WERI-Rb-1 (cell line): ENCODE measurements around the gene CCDC88C.

Experiments
- DNase-seq: peaks from one replicate; pipeline ENCODE4 v3.0.0-alpha.2; 2020
- H3K27ac ChIP-seq: fragments of 250-450 bp; sonication (Bioruptor Pico); 2 replicates; pipeline ENCODE4 v1.5.1; 2020; ENCODE audit warnings: mild to moderate bottlenecking, moderate library complexity
- H3K27me3 ChIP-seq: fragments of 250-450 bp; sonication (Bioruptor Pico); 2 replicates; pipeline ENCODE4 v1.5.1; 2021; ENCODE audit warnings: mild to moderate bottlenecking, low read depth, moderate library complexity; ENCODE audit not compliant: insufficient read depth, severe bottlenecking
- H3K36me3 ChIP-seq: fragments of 250-450 bp; sonication (Bioruptor Pico); 2 replicates; pipeline ENCODE4 v1.5.1; 2020; ENCODE audit warnings: mild to moderate bottlenecking, moderate library complexity
- H3K4me3 ChIP-seq: 2 replicates; pipeline ENCODE4 v1.5.1; 2011; ENCODE audit warnings: low read depth, mild to moderate bottlenecking, control low read depth, low read length
- H3K9me3 ChIP-seq: fragments of 250-450 bp; sonication (Bioruptor Pico); 2 replicates; pipeline ENCODE4 v1.5.1; 2021; ENCODE audit warnings: mild to moderate bottlenecking, moderate library complexity; ENCODE audit not compliant: severe bottlenecking
- CTCF ChIP-seq: IDR thresholded peaks from 2 replicates; pipeline ENCODE4 v1.5.1; 2011; ENCODE audit warnings: low read depth, mild to moderate bottlenecking, control low read depth, inconsistent platforms, low read length

Gene CCDC88C

GRCh38 chr14:91356181-91356763, 61.3 kb downstream of the CCDC88C start:
- H3K9me3 ChIP-seq, result no peaks in the 10 kb centered on the region
- no peak for TF ChIP-seq CTCF
- peaks cover 75% of the 10 kb centered on the region for H3K36me3 ChIP-seq
- no peak overlapping the region for H3K27ac ChIP-seq
- no peak for DNase-seq
- no peak overlapping the region for H3K4me3 ChIP-seq
- H3K27me3 ChIP-seq, result no peaks in the 10 kb centered on the region

- H3K4me3 ChIP-seq, result no peak overlapping the region
- no peaks in the 10 kb centered on the region for H3K9me3 ChIP-seq
- peak; percentile 86 for TF ChIP-seq CTCF
- DNase-seq, result peak; percentile 54
- no peak overlapping the region; the same call in 1 of the 2 replicates for H3K27ac ChIP-seq
- H3K27me3 ChIP-seq, result no peaks in the 10 kb centered on the region
- H3K36me3 ChIP-seq, result peaks cover 81% of the 10 kb centered on the region
These were observed 62.5 kb downstream of the CCDC88C start for GRCh38 chr14:91354979-91355685.

DNA sequence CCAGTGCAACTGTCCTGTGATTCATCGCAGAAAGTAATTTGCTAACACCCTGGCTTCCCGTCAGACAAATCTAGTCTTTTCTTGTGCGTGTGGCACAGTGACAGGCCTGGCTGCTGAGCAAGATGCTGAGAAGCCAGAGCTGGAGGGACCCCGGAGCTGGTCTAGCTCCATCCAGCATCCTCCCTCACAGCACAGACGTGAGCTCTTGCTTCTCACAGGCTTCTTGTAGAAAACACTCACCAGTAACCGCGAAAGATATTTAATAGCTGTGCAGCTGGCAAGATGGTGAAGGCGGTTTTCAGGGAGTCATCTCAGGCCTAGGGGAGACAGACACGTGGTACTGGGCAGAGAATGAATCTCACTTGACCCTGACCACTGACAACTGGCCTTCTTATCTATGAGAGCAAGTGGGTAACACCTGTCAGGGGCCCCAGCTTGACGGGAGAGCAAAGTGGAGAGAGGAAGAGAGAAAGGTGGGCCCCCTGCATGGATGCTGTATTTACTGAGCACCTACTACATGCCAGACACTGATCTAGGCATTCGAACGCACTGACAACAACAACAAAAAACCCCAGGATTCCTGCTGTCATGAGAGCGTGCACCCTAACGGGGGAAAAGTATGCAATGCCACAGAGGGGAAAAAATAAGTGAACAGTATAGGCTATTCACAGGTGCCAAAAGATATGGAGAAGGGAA, 63.3 kb downstream of the CCDC88C start:
- H3K27ac ChIP-seq, result no peak overlapping the region
- no peak for TF ChIP-seq CTCF
- DNase-seq, result no peak
- H3K4me3 ChIP-seq, result no peak overlapping the region
- H3K36me3 ChIP-seq, result peaks cover 78% of the 10 kb centered on the region
- no peaks in the 10 kb centered on the region for H3K9me3 ChIP-seq
- H3K27me3 ChIP-seq, result no peaks in the 10 kb centered on the region

DNA sequence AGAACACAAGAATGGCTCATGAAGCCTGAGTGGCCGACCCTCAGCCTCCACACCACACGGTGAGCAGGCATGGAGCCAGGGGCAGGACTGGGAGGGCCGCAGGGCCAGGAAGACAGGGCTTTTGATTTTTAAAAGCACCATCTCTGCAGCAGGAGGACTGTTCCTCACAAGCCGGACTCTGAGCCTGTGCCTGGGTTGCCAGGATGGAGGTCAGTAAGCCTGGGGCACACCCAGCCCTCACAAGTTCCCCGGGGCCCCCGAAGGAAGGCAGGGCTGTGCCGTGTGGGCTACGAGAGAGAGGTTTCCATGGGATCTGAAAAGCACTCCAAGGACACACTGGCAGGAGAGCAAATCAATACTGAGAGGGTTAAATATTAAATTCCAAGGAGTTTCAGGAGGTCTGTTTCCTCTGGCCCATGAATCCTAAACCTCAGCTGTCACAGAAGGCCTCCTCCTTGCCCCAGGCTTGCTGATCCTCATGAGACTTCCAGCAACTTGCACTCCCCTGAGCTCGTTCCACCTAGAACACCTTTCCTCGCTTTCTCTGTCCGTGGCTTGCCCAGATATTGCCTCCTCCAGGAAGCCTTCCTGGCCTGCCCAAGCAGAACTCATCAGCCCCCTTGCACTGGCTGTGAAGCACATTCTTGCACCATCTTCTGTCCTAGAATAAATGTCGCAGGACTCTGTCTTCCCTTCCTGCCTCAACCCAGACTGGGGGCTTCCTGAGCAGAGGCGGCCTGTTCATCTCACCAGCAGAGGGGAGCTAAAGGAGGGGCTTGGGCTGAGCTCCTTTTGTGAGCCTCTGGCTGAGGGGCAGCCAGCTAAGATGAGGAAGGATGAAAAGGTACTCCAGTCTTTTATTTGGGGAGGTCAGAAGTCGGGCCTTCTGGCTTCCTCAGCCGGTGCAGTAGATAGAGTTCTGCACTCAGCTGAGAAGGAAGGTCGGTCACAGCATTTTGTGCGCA, 64.6 kb downstream of the CCDC88C start:
- no peak for TF ChIP-seq CTCF
- Histone ChIP-seq H3K4me3 (no peak overlapping the region), H3K36me3 (peaks cover 69% of the 10 kb centered on the region), H3K27me3 (no peaks in the 10 kb centered on the region), H3K9me3 (no peaks in the 10 kb centered on the region), H3K27ac (no peak overlapping the region)
- no peak for DNase-seq

DNA sequence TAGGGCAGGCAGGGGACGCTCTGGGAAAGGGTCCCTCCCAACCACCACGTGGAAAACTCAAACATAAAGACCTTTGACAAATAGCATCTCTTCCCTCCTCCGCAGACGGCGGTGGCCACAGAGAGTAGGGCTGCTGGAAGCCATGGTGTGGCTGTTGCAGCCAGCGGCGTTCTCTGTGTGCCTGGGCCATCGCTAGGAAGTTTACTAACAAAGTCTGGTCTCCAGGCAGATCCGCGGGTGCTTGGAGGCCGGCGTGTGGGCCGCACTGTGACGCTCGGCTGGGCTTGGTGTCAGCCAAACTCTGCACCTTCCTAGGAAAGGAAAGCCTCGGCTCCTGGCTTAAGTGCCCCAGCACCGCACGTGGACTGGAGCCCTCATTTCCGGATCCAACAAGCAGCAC, 65.6 kb downstream of the CCDC88C start:
- DNase-seq, result no peak
- Histone ChIP-seq H3K9me3 (no peaks in the 10 kb centered on the region), H3K4me3 (no peak overlapping the region), H3K27ac (no peak overlapping the region), H3K36me3 (peaks cover 61% of the 10 kb centered on the region), H3K27me3 (no peaks in the 10 kb centered on the region)
- TF ChIP-seq CTCF, result no peak
